SJCRH30 (cell line): Measurements from ENCODE around the gene COG2. TPM values are rescaled to one million over a fixed set of nuclear protein-coding genes. Genes with fewer than 3 reads are reported as not detected.

Experiments
- DNase-seq, 2 experiments: peaks; one replicate each; pipeline ENCODE4 v3.0.0-alpha.2; 2015 to 2020
- H3K27ac ChIP-seq: fragments of 250-450 bp; sonication (Bioruptor Pico); 2 replicates; pipeline ENCODE4 v1.5.1; 2020; ENCODE audit warnings: mild to moderate bottlenecking, moderate library complexity
- H3K27me3 ChIP-seq: fragments of 250-450 bp; sonication (Bioruptor Pico); 2 replicates; pipeline ENCODE4 v1.5.1; 2020; ENCODE audit warnings: mild to moderate bottlenecking, moderate library complexity
- H3K36me3 ChIP-seq: fragments of 250-450 bp; sonication (Bioruptor Pico); 2 replicates; pipeline ENCODE4 v1.5.1; 2020; ENCODE audit warnings: mild to moderate bottlenecking, moderate library complexity
- H3K4me1 ChIP-seq: fragments of 250-450 bp; sonication (Bioruptor Pico); 2 replicates; pipeline ENCODE4 v1.5.1; 2020; ENCODE audit warnings: mild to moderate bottlenecking, moderate library complexity
- H3K4me3 ChIP-seq: fragments of 250-450 bp; sonication (Bioruptor Pico); 2 replicates; pipeline ENCODE4 v1.5.1; 2020; ENCODE audit warnings: mild to moderate bottlenecking, moderate library complexity
- H3K9me3 ChIP-seq: fragments of 250-450 bp; sonication (Bioruptor Pico); replicated peaks from 2 replicates; pipeline ENCODE4 v1.5.1; 2020; ENCODE audit warnings: mild to moderate bottlenecking, moderate library complexity
- total RNA-seq: library from RNA; depleted of rRNA; stranded (reverse); fragments of >200 nt; shearing (Covaris generic); gene quantifications from 2 replicates; pipeline ENCODE4 v1.2.3, GENCODE V29; 2014

Gene COG2
- total RNA-seq, 1 experiment from 2014 or later: 45.0 TPM

DNA sequence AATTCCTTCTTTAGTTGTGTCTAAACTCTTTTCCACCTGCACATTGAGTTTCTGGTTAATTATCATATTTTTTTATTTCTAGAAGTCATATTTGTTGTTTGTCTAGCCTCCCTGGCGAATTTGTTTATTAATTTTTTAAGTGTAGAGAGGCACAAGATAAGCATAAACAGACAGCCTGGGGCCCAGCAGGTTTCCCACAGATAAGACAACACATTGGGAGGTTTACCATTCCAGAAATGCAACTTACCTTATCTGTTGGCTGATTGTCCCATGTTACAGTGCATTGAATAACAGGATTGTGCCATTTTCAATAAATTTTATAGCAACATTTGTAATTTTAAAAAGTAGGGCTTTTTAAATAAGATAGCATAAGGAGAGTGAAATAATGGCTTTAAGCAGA, 34.9 kb downstream of the COG2 start:
- Histone ChIP-seq H3K4me1 (peaks cover 20% of the 10 kb centered on the region), H3K9me3 (no peaks in the 10 kb centered on the region), H3K36me3 (peaks cover 70% of the 10 kb centered on the region), H3K4me3 (no peak overlapping the region), H3K27me3 (no peaks in the 10 kb centered on the region), H3K27ac (no peak overlapping the region)
- DNase-seq: no peak

DNA sequence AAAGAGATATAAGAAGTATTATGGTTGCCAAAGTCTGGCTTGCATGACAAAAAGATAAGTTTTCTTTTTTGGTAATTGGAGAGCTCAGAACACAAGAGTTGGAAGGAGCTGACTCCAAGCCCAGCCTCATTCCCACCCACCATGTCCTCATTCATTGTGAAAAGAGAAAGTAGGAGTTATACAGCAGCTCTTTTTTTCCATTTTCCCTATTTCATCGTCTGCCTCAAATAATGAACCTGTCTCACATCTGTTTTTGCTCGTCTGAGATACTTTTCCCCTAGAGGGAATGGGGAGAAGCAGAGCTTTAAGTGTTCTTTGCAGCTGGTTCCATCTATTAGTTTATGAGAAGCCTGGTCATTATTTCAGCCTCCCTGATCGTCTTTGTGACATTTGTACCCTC, 36.9 kb downstream of the COG2 start:
- H3K27ac ChIP-seq: no peak overlapping the region
- no peaks in the 10 kb centered on the region for H3K27me3 ChIP-seq
- no peak overlapping the region for H3K4me3 ChIP-seq
- peaks cover 72% of the 10 kb centered on the region for H3K36me3 ChIP-seq
- DNase-seq: peak in 1 of 2 experiments; percentile 57
- H3K4me1 ChIP-seq: peaks cover 26% of the 10 kb centered on the region
- no peaks in the 10 kb centered on the region for H3K9me3 ChIP-seq

DNA sequence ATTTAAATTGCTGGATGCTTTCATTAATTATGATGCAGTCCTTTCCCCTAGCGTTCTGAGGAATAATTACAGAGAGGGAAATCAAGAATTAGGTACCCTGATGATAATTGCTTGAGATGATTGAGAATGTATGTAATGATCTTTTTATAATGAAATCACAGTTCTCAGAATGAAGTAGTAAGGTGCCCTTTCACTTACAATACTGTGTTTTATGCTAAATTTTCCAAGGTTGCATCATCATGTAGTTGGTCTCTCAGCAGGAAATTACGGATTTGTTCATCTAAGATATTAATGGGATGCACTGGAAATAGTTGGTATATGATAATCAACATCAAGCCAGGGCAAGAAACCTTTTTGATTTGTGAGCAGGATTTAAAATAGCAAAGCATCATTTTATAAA, 37.5 kb downstream of the COG2 start:
- DNase-seq: no peak
- Histone ChIP-seq H3K4me1 (peaks cover 26% of the 10 kb centered on the region), H3K27me3 (no peaks in the 10 kb centered on the region), H3K9me3 (no peaks in the 10 kb centered on the region), H3K4me3 (no peak overlapping the region), H3K27ac (no peak overlapping the region), H3K36me3 (peaks cover 72% of the 10 kb centered on the region)

DNA sequence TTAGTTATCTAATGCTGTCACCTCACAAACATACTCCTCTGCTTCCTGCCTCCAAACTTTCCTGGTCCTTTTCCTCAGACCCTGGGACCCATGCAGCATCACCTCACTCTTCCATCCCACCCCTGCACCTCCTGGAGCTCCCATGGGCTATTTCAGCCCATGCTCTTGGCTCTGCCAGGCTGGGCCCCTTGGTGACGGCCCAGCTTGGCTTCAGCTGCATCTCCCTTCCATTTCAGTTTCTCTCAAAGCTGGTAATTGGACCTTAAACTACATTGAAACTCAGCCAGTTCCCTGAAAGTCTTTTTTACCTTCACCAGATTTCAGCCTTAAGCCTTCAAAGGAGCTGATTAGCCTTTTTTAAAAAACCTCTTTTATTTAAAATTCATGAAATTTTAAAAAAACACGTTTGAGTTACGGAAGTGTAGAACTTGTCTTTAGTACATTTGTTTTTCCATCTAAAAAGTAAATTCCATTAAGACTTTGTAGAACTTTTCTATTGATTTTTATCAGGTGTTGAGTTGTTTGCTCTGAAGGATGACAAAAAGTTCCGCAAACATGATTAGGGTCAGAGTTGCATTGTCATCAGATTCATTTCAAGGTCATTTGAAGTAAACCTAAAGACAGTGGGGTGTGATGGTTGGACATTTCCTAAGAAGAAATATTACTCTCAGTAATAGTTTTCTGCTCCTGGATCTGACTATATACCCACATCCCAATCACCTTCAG, 38.2 kb downstream of the COG2 start:
- no peaks in the 10 kb centered on the region for H3K9me3 ChIP-seq
- H3K27me3 ChIP-seq: no peaks in the 10 kb centered on the region
- DNase-seq: no peak
- H3K4me3 ChIP-seq: no peak overlapping the region
- peaks cover 26% of the 10 kb centered on the region for H3K4me1 ChIP-seq
- peaks cover 69% of the 10 kb centered on the region for H3K36me3 ChIP-seq
- no peak overlapping the region for H3K27ac ChIP-seq

DNA sequence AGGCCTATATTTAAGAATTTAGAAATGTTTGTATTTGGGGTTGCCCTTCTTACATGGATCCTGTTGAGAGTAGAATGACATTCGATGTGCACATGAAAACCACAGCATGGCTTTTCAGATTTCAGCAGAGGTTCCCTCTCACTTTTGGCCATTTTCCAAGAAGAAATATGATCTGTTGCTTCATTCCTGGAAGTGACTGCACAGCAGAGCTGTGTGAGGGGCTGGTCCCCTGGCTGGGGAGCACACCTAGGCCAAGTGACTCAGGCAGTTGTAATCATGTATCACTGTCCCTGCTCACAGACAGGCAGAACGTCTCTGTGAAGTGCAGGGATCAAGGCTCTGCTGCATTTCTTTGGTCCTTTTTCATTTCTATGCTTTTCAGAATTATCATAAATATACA, 39.3 kb downstream of the COG2 start:
- Histone ChIP-seq H3K36me3 (peaks cover 69% of the 10 kb centered on the region), H3K9me3 (no peaks in the 10 kb centered on the region)

DNA sequence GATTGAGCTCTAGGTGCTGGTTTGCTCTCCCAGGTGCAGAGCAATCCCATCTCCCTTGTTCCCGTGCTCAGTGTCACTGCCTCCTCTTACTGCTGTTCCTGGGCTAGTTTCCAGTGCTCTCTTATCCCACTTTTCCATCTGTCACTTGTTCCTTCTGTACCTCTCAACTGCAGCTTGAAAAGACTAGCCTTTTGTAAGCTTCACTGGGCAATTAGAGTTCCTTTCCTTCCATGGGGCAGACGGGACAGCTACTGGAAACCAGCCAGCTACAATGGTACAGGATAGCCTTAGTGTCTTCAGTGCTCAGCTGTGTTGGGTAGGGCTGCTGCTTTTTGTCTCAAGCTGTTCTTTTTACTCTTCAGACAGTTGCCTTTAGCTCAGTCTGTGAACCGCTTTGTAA, 40.0 kb downstream of the COG2 start:
- Histone ChIP-seq H3K4me1 (peaks cover 26% of the 10 kb centered on the region), H3K36me3 (peaks cover 69% of the 10 kb centered on the region), H3K9me3 (no peaks in the 10 kb centered on the region), H3K27me3 (no peaks in the 10 kb centered on the region), H3K4me3 (no peak overlapping the region), H3K27ac (no peak overlapping the region)
- peak; percentile 24 to 74 for DNase-seq

More for the DNA sequence above, 39.3 kb downstream of the COG2 start:
- H3K4me1 ChIP-seq: peaks cover 26% of the 10 kb centered on the region
- H3K4me3 ChIP-seq: no peak overlapping the region
- no peak overlapping the region for H3K27ac ChIP-seq
- DNase-seq: peak; percentile 66 to 87
- H3K27me3 ChIP-seq: no peaks in the 10 kb centered on the region

DNA sequence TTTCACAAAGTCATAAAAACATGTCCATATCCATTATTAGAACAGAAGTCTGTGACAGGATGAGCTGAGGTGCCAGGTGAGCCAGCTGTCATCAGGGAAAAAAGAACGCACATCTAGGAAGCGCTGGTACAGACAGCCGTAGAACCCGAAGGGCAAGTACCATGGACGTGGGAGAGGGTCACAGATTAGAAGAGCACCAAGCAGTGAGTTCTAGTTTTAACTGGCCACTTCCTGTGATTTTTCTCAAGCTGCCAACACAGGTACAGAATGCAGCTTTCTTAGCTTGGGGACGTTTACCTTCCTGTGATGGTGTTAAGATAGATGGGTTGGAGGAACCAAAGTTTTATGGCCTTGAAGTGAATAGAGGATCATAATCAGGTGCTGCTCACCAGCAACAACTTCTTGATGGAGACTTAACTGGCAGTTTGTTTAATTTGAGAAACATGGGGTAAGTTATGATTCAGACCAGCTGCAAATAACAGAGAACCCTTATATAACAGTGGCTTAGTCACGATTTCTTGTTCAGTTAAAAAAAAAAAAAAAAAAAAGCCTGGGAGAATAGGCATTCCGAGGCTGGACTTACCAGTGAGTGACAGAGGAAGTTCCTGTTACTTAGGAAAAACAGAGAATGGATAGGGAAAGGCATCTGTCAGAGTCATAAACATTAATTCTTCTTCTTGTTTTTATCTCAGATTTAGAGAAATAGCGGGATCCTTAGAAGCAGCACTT, 40.8 kb downstream of the COG2 start:
- Histone ChIP-seq H3K36me3 (peaks cover 69% of the 10 kb centered on the region), H3K27me3 (no peaks in the 10 kb centered on the region), H3K4me3 (no peak overlapping the region), H3K9me3 (no peaks in the 10 kb centered on the region), H3K27ac (no peak overlapping the region), H3K4me1 (peaks cover 26% of the 10 kb centered on the region)
- no peak for DNase-seq

DNA sequence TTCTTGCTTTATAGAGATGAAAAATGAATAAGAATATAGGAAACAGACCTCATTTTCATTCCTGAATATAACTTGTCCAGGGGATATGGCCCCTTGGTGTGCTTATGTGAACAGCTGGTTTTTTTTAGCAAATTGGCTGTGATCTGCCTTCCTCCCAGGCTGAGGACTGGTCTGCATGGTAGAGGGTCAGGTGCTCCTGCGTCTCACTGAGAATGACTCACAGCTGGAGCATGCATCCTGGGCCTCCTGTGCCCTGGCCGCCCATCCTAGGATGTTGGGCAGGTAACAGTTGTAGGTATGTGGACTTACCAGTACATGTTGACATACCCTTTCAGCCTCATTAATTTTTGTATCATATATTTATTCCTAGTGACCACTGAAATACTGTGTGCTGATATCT, 41.9 kb downstream of the COG2 start:
- no peak for DNase-seq
- Histone ChIP-seq H3K9me3 (no peaks in the 10 kb centered on the region), H3K4me1 (peaks cover 23% of the 10 kb centered on the region), H3K27me3 (no peaks in the 10 kb centered on the region), H3K36me3 (peaks cover 68% of the 10 kb centered on the region), H3K4me3 (no peak overlapping the region), H3K27ac (no peak overlapping the region)

DNA sequence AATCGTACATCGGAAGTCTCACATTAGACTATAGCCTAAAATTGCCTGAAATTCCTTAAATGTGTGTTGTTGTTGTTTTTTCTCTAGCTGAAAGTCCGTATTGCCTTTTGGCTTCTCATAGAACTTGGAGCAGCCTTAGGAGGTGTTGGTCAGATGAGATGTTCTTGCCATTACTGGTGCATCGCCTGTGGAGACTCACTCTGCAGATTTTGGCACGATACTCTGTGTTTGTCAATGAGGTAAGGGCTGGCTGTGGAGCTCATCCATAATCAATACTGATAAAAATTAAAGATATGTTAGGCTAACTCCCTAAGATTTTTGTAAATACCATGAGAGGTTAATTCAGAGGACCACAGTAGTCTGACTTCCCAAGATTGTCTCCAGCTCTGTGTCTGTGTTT, 42.7 kb downstream of the COG2 start:
- Histone ChIP-seq H3K4me1 (peaks cover 16% of the 10 kb centered on the region), H3K4me3 (no peak overlapping the region), H3K27ac (no peak overlapping the region), H3K9me3 (no peaks in the 10 kb centered on the region), H3K36me3 (peaks cover 69% of the 10 kb centered on the region), H3K27me3 (no peaks in the 10 kb centered on the region)
- no peak for DNase-seq

DNA sequence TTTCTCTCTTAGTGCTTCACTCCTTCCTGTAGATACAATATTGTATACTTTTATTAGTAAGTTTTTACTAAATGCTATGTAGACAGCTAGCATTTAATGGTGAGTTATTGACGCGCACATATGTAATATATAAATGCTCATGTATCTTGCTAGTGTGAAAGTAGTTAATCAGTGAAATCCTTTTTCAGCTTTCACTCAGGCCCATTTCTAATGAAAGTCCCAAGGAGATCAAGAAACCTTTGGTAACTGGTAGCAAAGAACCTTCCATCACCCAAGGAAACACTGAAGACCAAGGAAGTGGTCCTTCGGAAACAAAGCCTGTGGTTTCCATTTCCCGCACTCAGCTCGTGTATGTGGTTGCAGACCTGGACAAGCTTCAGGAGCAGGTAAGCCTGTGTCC, 44.5 kb downstream of the COG2 start:
- Histone ChIP-seq H3K4me3 (no peak overlapping the region), H3K27me3 (no peaks in the 10 kb centered on the region), H3K9me3 (no peaks in the 10 kb centered on the region), H3K27ac (no peak overlapping the region), H3K36me3 (peaks cover 82% of the 10 kb centered on the region), H3K4me1 (peaks cover 10% of the 10 kb centered on the region)
- DNase-seq: no peak

DNA sequence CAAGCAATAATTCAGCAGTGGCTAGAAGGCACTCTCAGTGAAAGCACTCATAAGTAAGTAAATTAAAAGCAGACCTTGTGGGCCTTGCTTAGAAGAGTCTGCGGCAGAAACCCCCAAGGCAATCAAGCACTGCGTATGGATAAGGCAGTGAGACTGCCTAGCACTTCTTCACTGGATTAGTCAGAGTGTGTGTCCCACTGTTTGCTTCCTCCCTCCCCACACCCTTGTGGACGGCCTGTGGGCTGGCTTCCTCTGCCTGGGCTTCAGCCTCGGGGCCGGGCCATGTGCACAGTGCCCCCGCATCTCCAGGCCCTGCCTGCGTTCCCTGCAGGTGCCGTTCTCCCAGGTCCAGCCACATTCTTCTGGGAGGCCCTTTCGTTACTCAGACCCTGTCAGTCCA, 47.8 kb downstream of the COG2 start:
- no peaks in the 10 kb centered on the region for H3K27me3 ChIP-seq
- DNase-seq: no peak
- peaks cover 74% of the 10 kb centered on the region for H3K36me3 ChIP-seq
- no peak overlapping the region for H3K4me3 ChIP-seq
- no peaks in the 10 kb centered on the region for H3K9me3 ChIP-seq
- H3K4me1 ChIP-seq: no peaks in the 10 kb centered on the region
- no peak overlapping the region for H3K27ac ChIP-seq

DNA sequence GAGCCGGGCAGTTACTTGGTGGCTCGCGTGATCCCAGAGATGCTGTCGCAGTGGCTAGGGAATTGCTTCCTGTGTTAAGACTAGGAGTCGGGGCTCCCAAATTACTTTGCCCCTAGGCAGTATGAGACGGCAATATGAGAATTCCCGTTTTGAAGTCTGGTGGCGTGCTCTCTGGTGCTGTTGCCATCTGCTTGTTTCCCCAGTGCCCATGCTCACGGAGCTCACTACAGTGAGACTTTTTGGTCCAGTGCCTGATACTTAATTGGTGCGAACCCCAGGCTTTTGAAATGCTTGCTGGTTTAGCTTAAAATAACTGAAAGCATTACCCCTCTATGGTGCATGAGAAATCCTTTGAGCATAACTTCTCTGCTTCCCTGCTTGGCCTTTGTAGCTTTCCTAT, 49.3 kb downstream of the COG2 start:
- Histone ChIP-seq H3K4me1 (no peaks in the 10 kb centered on the region), H3K9me3 (no peaks in the 10 kb centered on the region), H3K27ac (no peak overlapping the region), H3K27me3 (no peaks in the 10 kb centered on the region), H3K4me3 (no peak overlapping the region), H3K36me3 (peaks cover 65% of the 10 kb centered on the region)
- DNase-seq: no peak

DNA sequence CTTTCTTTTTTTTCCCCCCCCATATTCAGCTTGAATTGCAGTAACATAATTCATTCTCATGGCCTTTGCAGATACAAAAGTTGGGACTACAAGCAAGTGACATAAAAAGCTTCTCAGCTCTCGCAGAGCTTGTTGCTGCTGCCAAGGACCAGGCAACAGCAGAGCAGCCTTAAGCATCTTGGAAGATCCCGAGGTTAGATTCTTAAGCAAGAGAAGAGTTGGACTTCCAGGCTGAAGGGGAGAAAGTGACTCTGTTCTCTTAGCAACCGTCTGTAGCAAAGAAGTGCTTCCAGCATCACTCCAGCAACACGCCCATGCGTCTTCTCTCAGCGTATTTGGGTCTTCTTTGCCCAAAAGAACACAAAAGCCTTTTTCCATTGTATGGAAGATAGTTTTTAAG, 50.9 kb downstream of the COG2 start:
- Histone ChIP-seq H3K36me3 (peaks cover 49% of the 10 kb centered on the region), H3K27me3 (no peaks in the 10 kb centered on the region), H3K4me3 (no peak overlapping the region)

DNA sequence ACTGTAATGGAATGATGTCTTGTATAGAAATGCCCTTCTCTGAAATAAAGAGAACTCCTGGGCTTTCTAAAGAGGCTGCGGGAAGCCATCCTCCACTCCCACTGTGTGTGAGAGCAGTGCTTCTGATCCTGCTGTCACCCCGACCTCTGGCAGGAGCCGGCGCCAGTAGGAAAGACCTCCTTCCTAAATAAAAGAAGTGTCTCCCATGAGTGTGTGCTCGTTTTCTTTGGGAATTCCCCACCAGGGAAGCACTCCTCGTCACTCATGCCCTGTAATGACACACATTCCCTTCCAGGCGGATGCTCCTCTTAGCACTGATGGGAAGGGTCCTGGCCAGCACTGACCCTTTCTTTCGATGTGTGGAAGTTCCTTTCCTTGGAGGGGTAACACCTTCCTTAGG, 51.5 kb downstream of the COG2 start:
- no peak for DNase-seq
- H3K27ac ChIP-seq: no peak overlapping the region
- H3K4me3 ChIP-seq: no peak overlapping the region
- no peaks in the 10 kb centered on the region for H3K27me3 ChIP-seq
- no peaks in the 10 kb centered on the region for H3K9me3 ChIP-seq
- no peaks in the 10 kb centered on the region for H3K4me1 ChIP-seq
- H3K36me3 ChIP-seq: peaks cover 43% of the 10 kb centered on the region

More for the DNA sequence above, 50.9 kb downstream of the COG2 start:
- Histone ChIP-seq H3K9me3 (no peaks in the 10 kb centered on the region), H3K4me1 (no peaks in the 10 kb centered on the region), H3K27ac (no peak overlapping the region)
- no peak for DNase-seq

DNA sequence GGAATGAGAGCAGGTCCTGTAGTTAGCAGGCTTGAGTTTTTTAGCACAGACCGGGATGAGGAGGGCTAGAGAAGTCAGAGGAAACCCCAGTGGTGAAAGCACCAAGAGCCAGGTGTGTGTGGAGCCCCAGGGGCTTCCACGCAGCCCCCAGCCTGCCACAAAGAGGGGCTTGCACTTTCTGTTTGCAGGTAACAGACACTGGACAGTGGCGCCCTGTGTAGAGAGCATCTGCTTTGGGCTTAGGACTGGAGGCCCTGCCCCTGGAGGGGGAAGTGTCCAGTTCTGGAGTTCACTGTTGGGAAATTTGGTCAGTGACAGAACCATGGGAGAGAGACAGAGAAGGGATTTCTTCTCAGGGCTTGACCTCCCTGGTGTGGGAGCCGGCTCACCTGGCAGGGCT, 52.2 kb downstream of the COG2 start:
- DNase-seq: no peak
- no peaks in the 10 kb centered on the region for H3K27me3 ChIP-seq
- no peaks in the 10 kb centered on the region for H3K9me3 ChIP-seq
- H3K27ac ChIP-seq: no peak overlapping the region
- H3K4me1 ChIP-seq: no peaks in the 10 kb centered on the region
- no peak overlapping the region for H3K4me3 ChIP-seq
- peaks cover 38% of the 10 kb centered on the region for H3K36me3 ChIP-seq

DNA sequence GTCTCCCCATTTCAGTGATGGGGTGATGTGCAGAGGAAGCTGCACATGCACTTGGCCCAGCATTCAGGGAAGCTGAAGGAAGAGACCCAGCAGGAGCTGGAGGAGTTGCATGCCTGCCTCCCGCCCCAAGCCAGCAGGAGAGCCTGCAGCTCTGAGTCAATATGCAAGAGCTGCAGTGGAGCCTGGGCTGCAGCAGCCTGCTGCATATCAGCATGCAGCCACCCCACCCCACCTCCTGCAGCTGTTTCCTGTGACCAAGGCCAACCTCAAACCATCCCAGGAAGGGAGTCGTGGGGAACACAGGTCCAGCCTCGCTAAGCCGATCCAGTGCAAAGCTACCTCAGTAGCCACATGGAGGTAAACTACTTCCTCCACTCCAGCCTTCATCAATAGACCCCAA, 52.7 kb downstream of the COG2 start:
- no peaks in the 10 kb centered on the region for H3K4me1 ChIP-seq
- DNase-seq: no peak
- H3K27me3 ChIP-seq: no peaks in the 10 kb centered on the region
- no peak overlapping the region for H3K4me3 ChIP-seq
- no peak overlapping the region for H3K27ac ChIP-seq
- H3K36me3 ChIP-seq: peaks cover 33% of the 10 kb centered on the region
- H3K9me3 ChIP-seq: no peaks in the 10 kb centered on the region
